NCI-H526 (cell line): Measurements from ENCODE around the gene CD207.

Source experiments
- DNase-seq, 2 experiments: peaks; one replicate each; lab custom pipeline; 2025; lab: John Stamatoyannopoulos, UW

The CD207 gene

GRCh38 chr2:70795164-70795995 is 40.2 kb downstream of the CD207 start:
- no peak for DNase-seq

GRCh38 chr2:70793450-70793849 is 42.2 kb downstream of the CD207 start:
- no peak for DNase-seq

- DNase-seq, result peak in 1 of 2 experiments; percentile 60
Measured at GRCh38 chr2:70790136-70790828, 45.3 kb downstream of the CD207 start, which contains the start of gene FIGLA. Gene FIGLA, minus strand, starts transcription at chr2:70790643. Its CDS starts 5 bp downstream, at chr2:70790638.

- DNase-seq, result peak; percentile 49 to 86
Measured at GRCh38 chr2:70789304-70790135, 46.1 kb downstream of the CD207 start.

- DNase-seq, result peak in 1 of 2 experiments; percentile 73
Measured at GRCh38 chr2:70785137-70785911, 50.3 kb downstream of the CD207 start.

- DNase-seq, result no peak
Measured at GRCh38 chr2:70784320-70784719, 51.3 kb downstream of the CD207 start.
